GM12878 (cell line): ENCODE data around the gene TMEM266. TPM values are rescaled to one million over a fixed set of nuclear protein-coding genes. Genes with fewer than 3 reads are reported as not detected.

Experiments
- ATAC-seq: fragments of 200-7000 bp; cut with Tn5 transposase; 3 replicates; pipeline ENCODE4 v1.9.1; 2020; ENCODE audit warnings: mild to moderate bottlenecking, moderate library complexity
- BruUV-seq: library from RNA; stranded (reverse); fragments of 400-500 nt; replicated peaks from 2 replicates; lab custom pipeline; 2021; lab: Mats Ljungman, UMichigan
- CTCF ChIA-PET: fragments of 300-600 bp; sonication (Branson Sonifier 250); formaldehyde crosslinking; extraction: SDS; loops from one replicate; lab custom pipeline; 2021; ENCODE audit warnings: inconsistent platforms; lab: Yijun Ruan, JAX
- POLR2A ChIA-PET: fragments of 350-600 bp; formaldehyde crosslinking; extraction: SDS; loops from one replicate; lab custom pipeline; 2021; ENCODE audit warnings: inconsistent platforms; lab: Charles Lee
- RAD21 ChIA-PET: fragments of 300-600 bp; sonication (Branson Sonifier 250); formaldehyde crosslinking; loops from one replicate; lab custom pipeline; 2023; ENCODE audit warnings: antibody characterized with exemption; ENCODE audit not compliant: unreplicated experiment; lab: Charles Lee
- SMC1A ChIA-PET: fragments of 300-600 bp; sonication (Branson Sonifier 250); formaldehyde crosslinking; loops from one replicate; lab custom pipeline; 2023; ENCODE audit not compliant: unreplicated experiment, uncharacterized antibody; lab: Charles Lee
- DNase-seq: peaks from one replicate; pipeline ENCODE4 v3.0.0-alpha.2; 2011; ENCODE audit warnings: low read depth, low spot score
- FAIRE-seq: peaks from 3 replicates; lab custom pipeline; 2011; peaks lifted over from hg19 to GRCh38; lab: Jason Lieb, UNC
- H2AFZ ChIP-seq: 2 replicates; pipeline ENCODE4 v1.6.0; 2011; ENCODE audit warnings: low read depth, low read length, control low read depth; ENCODE audit not compliant: control insufficient read depth
- H3K27ac ChIP-seq: 2 replicates; pipeline ENCODE4 v1.5.1; 2011; ENCODE audit warnings: control low read depth; ENCODE audit not compliant: control insufficient read depth, insufficient read depth
- H3K27me3 ChIP-seq, 2 experiments: replicated peaks in 1 of 2; 2 replicates each; pipeline versions ENCODE4 v1.6.0 to v1.6.1; 2011; ENCODE audit warnings: low read length in 1 of 2; ENCODE audit not compliant: control insufficient read depth in 2 of 2, insufficient read depth in 2 of 2
- H3K36me3 ChIP-seq, 2 experiments: 2 replicates each; pipeline ENCODE4 v1.5.1; 2011; ENCODE audit warnings: low read length in 1 of 2; ENCODE audit not compliant: control insufficient read depth in 2 of 2, insufficient read depth in 2 of 2
- H3K4me1 ChIP-seq: 2 replicates; pipeline ENCODE4 v1.6.1; 2011; ENCODE audit warnings: mild to moderate bottlenecking, low read length, moderate library complexity, mixed read lengths; ENCODE audit not compliant: control insufficient read depth, insufficient read depth
- H3K4me2 ChIP-seq: 2 replicates; pipeline ENCODE4 v1.6.0; 2011; ENCODE audit warnings: control low read depth; ENCODE audit not compliant: control insufficient read depth, insufficient read depth
- H3K4me3 ChIP-seq: fragments of 200-600 bp; sonication (generic); 2 replicates; pipeline ENCODE4 v1.5.1; 2016
- H3K79me2 ChIP-seq: 2 replicates; pipeline ENCODE4 v1.6.0; 2011; ENCODE audit warnings: low read length; ENCODE audit not compliant: control insufficient read depth, insufficient read depth
- H3K9ac ChIP-seq: 2 replicates; pipeline ENCODE4 v1.8.0; 2011; ENCODE audit warnings: low read length, control low read depth, mixed read lengths; ENCODE audit not compliant: control insufficient read depth, insufficient read depth
- H3K9me3 ChIP-seq: replicated peaks from 3 replicates; pipeline ENCODE4 v1.5.1; 2011; ENCODE audit warnings: mild to moderate bottlenecking, low read length; ENCODE audit not compliant: control insufficient read depth, insufficient read depth
- H4K20me1 ChIP-seq: 2 replicates; pipeline ENCODE4 v1.6.0; 2011; ENCODE audit not compliant: control insufficient read depth, insufficient read depth
- ATF7 ChIP-seq: fragments of 450-650 bp; IDR thresholded peaks from 2 replicates; pipeline ENCODE4 v1.6.1; 2016; ENCODE audit warnings: low read depth, mild to moderate bottlenecking
- BHLHE40 ChIP-seq, 2 experiments: fragments of 450-650 bp in 1 of 2; IDR thresholded peaks; 2 replicates each; pipeline ENCODE4 v1.6.1; 2011 to 2017; ENCODE audit warnings: low read depth in 2 of 2, borderline replicate concordance in 1 of 2, improper control_type of control experiment in 1 of 2, low read length in 1 of 2, mild to moderate bottlenecking in 1 of 2
- CREM ChIP-seq: IDR thresholded peaks from 2 replicates; pipeline ENCODE4 v1.6.1; 2014; ENCODE audit warnings: antibody characterized with exemption, low read depth
- ETV6 ChIP-seq, 2 experiments: fragments of 450-650 bp in 1 of 2; IDR thresholded peaks in 1 of 2; conservative IDR thresholded peaks in 1 of 2; 2 replicates each; pipeline ENCODE4 v1.6.1; 2014; ENCODE audit warnings: antibody characterized with exemption in 1 of 2, borderline replicate concordance in 1 of 2, low read depth in 1 of 2, mild to moderate bottlenecking in 1 of 2, moderate library complexity in 1 of 2
- HDGF ChIP-seq: fragments of 450-650 bp; IDR thresholded peaks from 2 replicates; pipeline ENCODE4 v1.6.1; 2016; ENCODE audit warnings: antibody characterized with exemption
- KDM1A ChIP-seq: fragments of 200-600 bp; sonication (generic); IDR thresholded peaks from 2 replicates; pipeline ENCODE4 v1.6.1; 2016; ENCODE audit warnings: borderline replicate concordance
- MYB ChIP-seq: fragments of 150-350 bp; IDR thresholded peaks from 2 replicates; pipeline ENCODE4 v1.6.1; 2014; ENCODE audit warnings: mild to moderate bottlenecking, low read depth, low read length, borderline replicate concordance
- NKRF ChIP-seq: fragments of 450-650 bp; conservative IDR thresholded peaks from 2 replicates; pipeline ENCODE4 v1.6.1; 2017; ENCODE audit warnings: mild to moderate bottlenecking, moderate library complexity
- NR2F1 ChIP-seq: fragments of 450-650 bp; conservative IDR thresholded peaks from 2 replicates; pipeline ENCODE4 v1.6.1; 2017; ENCODE audit warnings: mild to moderate bottlenecking
- TCF7 ChIP-seq: IDR thresholded peaks from 2 replicates; pipeline ENCODE4 v1.6.1; 2014; ENCODE audit warnings: antibody characterized with exemption, borderline replicate concordance
- USF2 ChIP-seq: IDR thresholded peaks from 2 replicates; pipeline ENCODE4 v1.6.1; 2011; ENCODE audit warnings: low read depth, low read length, improper control_type of control experiment, borderline replicate concordance
- WGBS: methylation state at CpG from one replicate; pipeline ENCODE4 v1.1.6; 2016; ENCODE audit warnings: low lambda C conversion rate; ENCODE audit not compliant: insufficient replicate concordance, insufficient coverage; ENCODE audit errors: missing lambda C conversion rate; 5-methylcytosine and 5-hydroxymethylcytosine counted together
- in situ Hi-C: fragments of 300-500 bp; cut with MboI; formaldehyde crosslinking; loops from 9 replicates; pipeline ENCODE4 v1.14.3; 2018; ENCODE audit warnings: mixed read lengths
- intact Hi-C: fragments of 100-400 bp; cut with micrococcal nuclease; formaldehyde crosslinking; loops from one replicate; pipeline ENCODE4 v1.14.2; 2022; ENCODE audit not compliant: unreplicated experiment
- polyA plus RNA-seq, 11 experiments: library from polyadenylated mRNA; depleted of rRNA in 4 of 11; unstranded in 6 of 11; stranded (reverse) in 5 of 11; fragments of >200 nt; fragmentation: Nextera tagmentation in 4 of 11; fragmentation: Illumina TruSeq in 1 of 11; extraction: Ambion mirVana in 4 of 11; extraction: Trizol in 1 of 11; gene quantifications; 1 replicate in 1 of 11; 2 replicates in 10 of 11; pipeline versions ENCODE4 v1.2.1 to v1.2.3, GENCODE V29; 2011 to 2016; ENCODE audit warnings: inconsistent platforms in 2 of 11, missing spikeins in 2 of 11, low read depth in 1 of 11
- total RNA-seq, 4 experiments: library from RNA; depleted of rRNA in 3 of 4; stranded (reverse); fragments of >200 nt in 3 of 4; fragmentation: Illumina TruSeq in 1 of 4; extraction: Trizol in 1 of 4; gene quantifications; 2 replicates each; pipeline versions ENCODE4 v1.2.1 to v1.2.3, GENCODE V29; 2013 to 2021
- TF ChIP-seq, protein P1 (sequence below): fragments of 450-650 bp; IDR thresholded peaks from 2 replicates; pipeline ENCODE4 v1.6.1; 2017; ENCODE audit warnings: mild to moderate bottlenecking, low read depth, inconsistent platforms; ENCODE audit not compliant: poor library complexity, severe bottlenecking

TMEM266 gene
- total and polyA plus RNA-seq, 10 of the 15 experiments (the other 5 are each of a cell fraction or from before 2014, with no cell fraction given) = 0.11 to 0.70 (median 0.39) TPM

GRCh38 chr15:76034111-76034510 lies 25.7 kb upstream of the TMEM266 start:
- no peaks in the 10 kb centered on the region for H3K36me3 ChIP-seq
- intact Hi-C loops (no loop called here), in situ Hi-C loops (no loop called here)
- RAD21 ChIA-PET = no interaction called here
- no peak overlapping the region for H2AFZ ChIP-seq
- no peaks in the 10 kb centered on the region for H3K4me1 ChIP-seq
- H3K27ac ChIP-seq = no peak overlapping the region
- H3K27me3 ChIP-seq = no peaks in the 10 kb centered on the region
- DNase-seq (no peak), ATAC-seq (no peak), FAIRE-seq (no peak)
- no peak overlapping the region for H3K4me3 ChIP-seq
- no peaks in the 10 kb centered on the region; the same call in 2 of the 3 replicates for H3K9me3 ChIP-seq
- CTCF ChIA-PET = interaction anchor here (1.1 to 2.2 kb wide), 2 partner anchors 10 to 105 kb away, joined by 3 to 5 read pairs; no protein-coding TSS in a partner anchor
- H3K79me2 ChIP-seq = no peaks in the 10 kb centered on the region
- H3K4me2 ChIP-seq = no peak overlapping the region
- no peaks in the 10 kb centered on the region for H4K20me1 ChIP-seq
- TF ChIP-seq TCF7 = no peak
- TF ChIP-seq HDGF = no peak
- TF ChIP-seq ATF7 = no peak
- no peak for TF ChIP-seq ETV6 (conservative IDR thresholded peaks at IDR 0.05 in 1 of 2, IDR thresholded peaks at IDR 0.05 in 1 of 2; ENCODE audit: borderline replicate concordance in 1 of 2, low read depth in 1 of 2)
- no peak for TF ChIP-seq NKRF
- TF ChIP-seq BHLHE40 (IDR thresholded peaks at IDR 0.05; ENCODE audit: borderline replicate concordance in 1 of 2, low read depth in 2 of 2, low read length in 1 of 2) = no peak
- TF ChIP-seq USF2 = no peak
- TF ChIP-seq NR2F1 = no peak
- TF ChIP-seq CREM = no peak
- no peak for TF ChIP-seq KDM1A
- TF ChIP-seq, protein P1, sequence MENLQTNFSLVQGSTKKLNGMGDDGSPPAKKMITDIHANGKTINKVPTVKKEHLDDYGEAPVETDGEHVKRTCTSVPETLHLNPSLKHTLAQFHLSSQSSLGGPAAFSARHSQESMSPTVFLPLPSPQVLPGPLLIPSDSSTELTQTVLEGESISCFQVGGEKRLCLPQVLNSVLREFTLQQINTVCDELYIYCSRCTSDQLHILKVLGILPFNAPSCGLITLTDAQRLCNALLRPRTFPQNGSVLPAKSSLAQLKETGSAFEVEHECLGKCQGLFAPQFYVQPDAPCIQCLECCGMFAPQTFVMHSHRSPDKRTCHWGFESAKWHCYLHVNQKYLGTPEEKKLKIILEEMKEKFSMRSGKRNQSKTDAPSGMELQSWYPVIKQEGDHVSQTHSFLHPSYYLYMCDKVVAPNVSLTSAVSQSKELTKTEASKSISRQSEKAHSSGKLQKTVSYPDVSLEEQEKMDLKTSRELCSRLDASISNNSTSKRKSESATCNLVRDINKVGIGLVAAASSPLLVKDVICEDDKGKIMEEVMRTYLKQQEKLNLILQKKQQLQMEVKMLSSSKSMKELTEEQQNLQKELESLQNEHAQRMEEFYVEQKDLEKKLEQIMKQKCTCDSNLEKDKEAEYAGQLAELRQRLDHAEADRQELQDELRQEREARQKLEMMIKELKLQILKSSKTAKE = no peak
- TF ChIP-seq MYB = no peak
- SMC1A ChIA-PET = interaction anchor here (1.4 to 1.6 kb wide), 2 partner anchors 10 to 14 kb away, joined by 3 to 7 read pairs; no protein-coding TSS in a partner anchor
- no TSS peak for BruUV-seq
- 65% methylated on average over 2 of the region's 2 CpGs for WGBS
- POLR2A ChIA-PET = no interaction called here
- no peak overlapping the region for H3K9ac ChIP-seq
